HS-27A (cell line): Measurements from ENCODE around the gene NFE2.

Experiments used
- DNase-seq: peaks from one replicate; pipeline ENCODE4 v3.0.0-alpha.2; 2012; ENCODE audit warnings: low read depth, missing footprints

The NFE2 gene

GRCh38 chr12:54249489-54249888, 51.3 kb downstream of the NFE2 start:
- DNase-seq: no peak

GRCh38 chr12:54246011-54246641, 54.7 kb downstream of the NFE2 start:
- DNase-seq: no peak
